ENCODE results near the gene PNPLA8. TPM values are rescaled to one million over a fixed set of nuclear protein-coding genes. Genes with fewer than 3 reads are reported as not detected.
A peak's percentile ranks its signal among the peaks of the same experiment; 100 is the strongest.
"Not testable (repeated sequence)": the region's sequence is repeated elsewhere in the genome, so short reads cannot be mapped to it uniquely, and the experiment has no call there.

Gene PNPLA8
- polyA plus RNA-seq, 10 donors = 22.7 to 29.4 (median 24.7) TPM

- no peak for DNase-seq
These were observed 46.8 kb downstream of the PNPLA8 start for GRCh38 chr7:108479118-108479517.

- no peak for DNase-seq
These were observed 57.7 kb downstream of the PNPLA8 start for GRCh38 chr7:108468246-108468645.

GRCh38 chr7:108467391-108467790 lies 58.5 kb downstream of the PNPLA8 start:
- no peak for DNase-seq

GRCh38 chr7:108466322-108466721 lies 59.6 kb downstream of the PNPLA8 start:
- DNase-seq = not testable (repeated sequence)

- DNase-seq = no peak
These were observed 61.2 kb downstream of the PNPLA8 start for GRCh38 chr7:108464743-108465142.

- no peak for DNase-seq
These were observed 62.3 kb downstream of the PNPLA8 start for GRCh38 chr7:108463613-108464012.

DNA sequence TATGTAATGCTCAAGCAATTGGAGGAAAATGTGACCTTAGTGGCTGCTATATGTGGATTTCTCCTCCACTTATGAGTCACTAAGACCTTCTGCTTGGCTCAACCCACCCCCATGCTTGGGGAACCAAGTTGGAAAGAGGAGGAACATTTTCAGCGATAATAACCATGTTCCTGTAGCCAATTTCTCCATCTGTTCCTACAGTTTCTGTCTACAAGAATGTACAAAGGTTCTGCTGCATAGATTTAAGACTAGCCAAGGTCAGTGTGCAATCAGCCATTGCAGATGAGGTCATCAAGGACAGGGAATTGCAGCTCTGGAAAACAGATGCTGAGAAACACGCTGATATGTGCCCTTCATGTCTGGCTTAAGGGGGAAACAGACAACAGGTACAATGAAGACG lies 64.1 kb downstream of the PNPLA8 start:
- DNase-seq = peak; percentile 24 to 72 (median 57)

DNA sequence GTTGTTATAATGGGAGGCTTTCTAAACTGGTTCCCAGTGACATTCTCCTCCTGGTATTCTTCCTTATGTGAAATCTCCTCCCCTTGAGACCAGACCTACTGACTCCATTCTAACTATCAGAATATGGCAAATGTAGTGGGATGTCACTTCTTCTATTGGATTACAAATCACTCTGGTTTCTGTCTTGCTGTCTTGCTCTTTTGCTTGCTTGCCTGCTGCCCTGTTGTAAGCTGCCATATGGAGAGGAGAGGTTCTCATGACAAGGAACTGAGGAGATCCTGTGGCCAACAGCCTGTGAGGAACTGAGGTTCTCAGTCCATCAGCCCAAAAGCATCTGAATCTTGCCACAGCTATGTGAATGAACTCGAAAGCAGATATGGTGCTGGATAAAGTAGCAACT lies 65.0 kb downstream of the PNPLA8 start:
- DNase-seq = no peak

GRCh38 chr7:108459922-108460551 lies 65.9 kb downstream of the PNPLA8 start:
- peak; percentile 18 to 46 (median 34) for DNase-seq

GRCh38 chr7:108457871-108458270 lies 68.1 kb downstream of the PNPLA8 start:
- DNase-seq = no peak

GRCh38 chr7:108456845-108457540 lies 68.9 kb downstream of the PNPLA8 start:
- DNase-seq = peak in 1 of 3 donors; percentile 16

DNA sequence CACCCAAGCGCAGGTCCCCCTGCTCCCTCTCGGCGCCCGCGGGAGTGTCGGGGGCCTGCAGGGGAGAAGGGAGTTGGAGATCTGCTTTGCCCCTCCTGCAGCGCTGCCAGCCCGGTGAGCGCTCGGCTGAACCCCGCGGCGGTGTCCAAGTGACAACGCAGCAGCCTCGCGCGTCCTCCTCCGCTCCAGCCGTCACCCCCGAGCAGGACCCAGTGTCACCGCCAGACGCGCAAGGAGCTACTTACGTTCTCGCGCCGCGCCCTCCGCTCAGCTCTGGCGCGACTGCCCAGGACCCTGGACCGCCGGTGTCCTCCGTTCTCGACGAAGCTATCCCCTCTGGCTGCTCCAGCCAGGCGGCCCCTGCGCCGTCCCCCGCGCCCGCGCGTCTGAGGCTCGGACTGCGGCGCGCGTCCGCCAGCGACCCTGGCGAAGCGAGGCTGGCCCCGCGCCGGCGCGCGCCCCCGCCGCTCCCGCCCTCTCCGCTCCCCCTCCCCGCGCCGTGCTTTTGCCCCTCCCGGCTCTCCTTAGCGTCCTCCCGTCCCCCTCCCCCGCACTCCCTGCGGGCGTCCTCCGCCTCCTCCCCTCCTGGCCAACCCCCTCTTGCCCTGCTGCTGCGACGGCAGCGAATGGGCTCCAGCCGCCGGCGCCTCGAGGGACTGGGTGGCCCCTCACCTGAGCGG lies 69.8 kb downstream of the PNPLA8 start, which contains the start of gene NRCAM:
TSS of gene NRCAM (minus strand) at position 439 of the 680 bp plus-strand sequence. CDS start 216,372 bp downstream, outside the sequence.
- peak; percentile 42 to 82 (median 61) for DNase-seq

DNA sequence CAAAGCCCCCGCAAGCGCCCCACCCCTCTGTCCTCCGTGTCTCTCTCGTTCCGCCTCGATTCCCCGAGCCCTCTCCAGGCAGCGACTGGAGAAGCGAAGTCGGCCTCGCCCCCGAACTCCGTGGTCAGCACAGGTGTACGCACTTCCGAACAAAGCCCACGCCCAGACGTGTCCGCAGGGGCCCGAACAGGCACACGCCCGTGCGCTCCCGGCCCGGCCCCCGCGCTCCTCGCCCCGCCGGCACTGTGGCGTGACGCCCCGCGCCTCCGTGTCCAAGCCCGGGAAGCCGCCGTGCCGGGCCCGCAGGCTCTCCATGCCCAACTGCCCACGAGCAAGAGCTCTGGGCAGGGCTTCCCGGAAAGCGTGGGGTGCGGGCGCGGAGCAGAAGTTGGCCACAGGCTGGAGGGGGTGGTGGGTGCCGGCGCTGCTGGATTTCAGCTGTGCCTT lies 70.4 kb downstream of the PNPLA8 start:
- no peak for DNase-seq

DNA sequence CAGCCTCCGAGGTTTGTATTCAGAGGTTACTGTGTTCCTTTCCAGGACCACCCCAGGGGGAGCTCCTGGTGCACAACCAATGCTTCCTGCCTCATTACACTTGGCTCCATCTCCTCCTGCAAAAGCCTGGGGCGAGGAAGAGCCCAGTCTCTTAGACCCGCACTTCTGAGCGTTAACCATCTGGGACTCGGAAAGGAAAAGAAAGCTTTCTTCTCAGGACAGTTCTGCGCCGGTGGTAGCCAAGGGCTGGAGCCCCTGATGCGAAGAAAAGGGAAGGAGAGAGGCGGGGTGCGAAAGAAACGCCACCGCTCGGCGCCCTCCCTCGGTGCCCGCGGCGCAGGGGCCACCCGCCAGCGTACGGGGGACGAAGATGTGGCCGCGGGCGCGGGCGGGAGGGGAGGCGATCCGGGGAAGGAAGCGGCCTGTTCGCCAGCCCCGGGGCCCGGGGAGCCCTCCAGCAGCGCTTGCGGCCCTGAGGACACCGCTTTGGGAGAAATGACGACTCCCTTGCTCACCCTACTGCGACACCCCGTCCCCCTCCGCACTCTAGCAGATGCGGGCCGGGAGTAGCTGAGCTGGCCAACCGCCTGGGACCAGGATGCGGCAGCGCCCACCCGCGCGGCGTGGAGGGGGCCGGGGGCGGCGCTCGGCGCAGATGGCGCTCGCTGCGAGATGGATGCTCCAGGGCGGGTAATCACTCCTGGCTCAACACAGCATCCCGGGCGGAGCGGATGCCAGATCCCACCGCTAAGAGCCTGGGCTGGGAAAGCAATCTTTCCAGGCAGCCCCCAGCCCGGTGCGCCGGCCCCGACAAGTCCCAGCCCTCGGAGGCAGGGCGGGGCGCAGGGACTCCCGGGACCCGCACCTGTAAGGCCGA lies 71.0 kb downstream of the PNPLA8 start:
- peak; percentile 11 to 70 (median 28) for DNase-seq

GRCh38 chr7:108454317-108454673 lies 71.6 kb downstream of the PNPLA8 start:
- DNase-seq = no peak

DNA sequence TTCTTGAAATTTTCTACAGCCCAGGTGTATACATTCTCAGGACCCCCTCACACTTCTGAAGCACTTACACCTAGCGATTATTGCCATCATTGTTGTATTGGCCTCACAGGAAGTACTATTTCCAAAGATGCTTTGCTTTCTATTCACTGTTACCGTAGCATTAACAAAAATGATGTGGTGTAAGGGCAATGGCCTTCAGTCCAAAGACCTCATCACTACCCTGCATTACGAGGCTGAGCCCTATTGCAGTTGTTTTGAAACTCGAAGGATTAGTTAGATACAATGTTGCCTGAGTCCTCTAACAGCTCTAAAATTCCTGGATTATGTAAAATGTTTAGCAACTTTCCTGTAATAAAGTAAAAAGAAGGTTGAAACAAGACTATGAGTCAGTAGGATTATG lies 72.6 kb downstream of the PNPLA8 start:
- DNase-seq = no peak

DNA sequence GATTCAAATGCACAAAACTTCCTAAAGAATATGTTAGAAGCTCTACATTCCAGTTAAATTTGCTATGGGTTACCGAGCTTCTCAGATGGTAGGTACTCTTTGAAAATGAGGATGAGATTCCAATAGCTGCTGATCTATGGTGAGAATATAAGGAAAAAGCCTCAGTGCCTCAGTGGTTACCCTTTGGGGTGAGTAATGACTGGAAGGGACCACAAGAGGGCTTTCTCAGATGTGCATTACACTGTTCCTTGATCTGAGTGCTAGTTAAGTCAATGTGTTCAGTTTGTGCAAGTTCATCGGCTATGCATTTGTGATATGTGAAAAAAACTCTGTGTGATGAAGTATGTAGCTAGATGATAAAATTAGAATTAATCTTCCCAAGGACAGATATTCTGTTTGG lies 73.2 kb downstream of the PNPLA8 start:
- DNase-seq = no peak

DNA sequence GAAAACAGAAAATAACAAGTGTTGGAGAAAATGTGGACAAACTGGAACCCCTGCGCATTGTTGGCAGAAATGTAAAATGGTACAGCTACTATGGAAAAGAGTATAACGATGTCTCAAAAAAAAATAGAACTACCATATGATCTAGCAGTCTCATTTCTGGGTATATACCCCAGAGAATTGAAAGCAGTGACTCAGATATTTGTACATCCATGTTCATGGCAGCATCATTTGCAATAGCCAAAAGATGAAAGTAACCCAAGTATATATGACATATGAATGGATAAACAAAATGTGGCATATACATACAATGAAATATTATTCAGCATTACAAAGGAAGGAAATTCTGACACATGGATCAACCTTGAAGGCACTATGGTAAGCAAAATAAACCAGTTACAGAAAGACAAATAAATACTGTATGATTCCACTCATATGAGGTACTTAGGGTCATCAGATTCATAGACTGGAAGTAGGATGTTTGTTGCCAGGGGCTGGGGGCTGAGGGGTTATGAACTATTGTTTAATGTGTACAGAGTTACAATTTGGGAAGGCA lies 74.6 kb downstream of the PNPLA8 start:
- DNase-seq = no peak

DNA sequence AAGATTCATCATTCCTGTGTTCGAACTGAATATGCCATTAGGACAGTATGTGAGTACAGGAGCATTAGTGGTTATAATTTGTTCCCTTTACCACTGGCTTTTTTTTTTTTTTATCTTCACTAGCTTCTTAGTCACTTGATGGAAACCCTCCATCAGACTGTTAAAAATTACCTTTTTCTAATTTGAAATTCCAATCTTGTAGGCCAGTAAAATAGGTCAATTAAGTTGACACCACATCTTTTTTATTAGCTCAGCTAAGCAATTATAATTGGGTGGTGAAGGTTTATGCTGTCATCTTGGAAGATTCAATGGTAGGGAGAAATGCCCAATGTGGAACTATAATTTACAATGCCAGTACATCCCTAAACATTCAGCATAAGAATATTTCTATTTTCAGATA lies 75.8 kb downstream of the PNPLA8 start:
- DNase-seq = no peak

DNA sequence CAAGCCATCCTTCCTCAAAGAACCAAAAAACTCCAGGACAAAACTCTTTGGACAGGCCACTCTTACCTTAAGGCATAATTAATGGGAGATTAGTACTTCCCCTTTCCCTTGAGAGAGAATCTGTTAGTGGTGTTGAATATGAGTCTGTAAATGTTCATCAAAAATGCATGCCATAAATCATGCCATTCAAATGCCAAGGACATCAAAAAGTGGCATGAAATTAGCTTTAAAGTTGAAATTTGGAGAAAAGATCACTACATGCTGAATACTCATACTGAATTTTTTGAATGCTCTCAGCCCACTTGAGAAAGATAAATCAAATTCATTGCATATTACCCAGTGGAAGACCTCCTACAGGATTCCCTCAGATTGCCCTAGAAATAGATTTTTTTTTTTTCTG lies 76.4 kb downstream of the PNPLA8 start:
- DNase-seq = no peak

Data from muscle of back (tissue), 11 donors.